Stimulated activated naive B cell treated with anti-CD40 and anti-IgM and Interleukin-4, amounts not matched to agents 10 μg/mL and 1 μg/mL and 100 μg/mL, for 72 hours (primary cell): Measurements from ENCODE around the gene MAPK12.

ENCODE experiments used
- ATAC-seq, 2 donors: fragments of 150-1000 bp; cut with Tn5 transposase; replicated peaks; 2 replicates each; pipeline ENCODE4 v1.10.0; 2021; ENCODE audit warnings: moderate library complexity in 1 of 2
- DNase-seq: peaks from one replicate; pipeline ENCODE4 v3.0.0; 2021
- H3K27ac Mint-ChIP-seq: one replicate; pipeline ENCODE4 v1.8.0; 2022; ENCODE audit warnings: mild to moderate bottlenecking, mixed read lengths
- H3K27me3 Mint-ChIP-seq, 2 donors: one replicate each; pipeline ENCODE4 v1.8.0; 2022; ENCODE audit warnings: mixed read lengths in 2 of 2
- H3K36me3 Mint-ChIP-seq, 2 donors: one replicate each; pipeline ENCODE4 v1.8.0; 2022; ENCODE audit warnings: mixed read lengths in 2 of 2, mild to moderate bottlenecking in 1 of 2
- H3K4me1 Mint-ChIP-seq, 2 donors: one replicate each; pipeline ENCODE4 v1.8.0; 2022; ENCODE audit warnings: mixed read lengths in 2 of 2, mild to moderate bottlenecking in 1 of 2
- H3K4me3 Mint-ChIP-seq, 2 donors: one replicate each; pipeline ENCODE4 v1.8.0; 2022; ENCODE audit warnings: mild to moderate bottlenecking in 2 of 2, mixed read lengths in 2 of 2, moderate library complexity in 1 of 2
- H3K9me3 Mint-ChIP-seq, 2 donors: one replicate each; pipeline ENCODE4 v1.8.0; 2022; ENCODE audit warnings: mixed read lengths in 2 of 2, mild to moderate bottlenecking in 1 of 2

The MAPK12 gene

DNA sequence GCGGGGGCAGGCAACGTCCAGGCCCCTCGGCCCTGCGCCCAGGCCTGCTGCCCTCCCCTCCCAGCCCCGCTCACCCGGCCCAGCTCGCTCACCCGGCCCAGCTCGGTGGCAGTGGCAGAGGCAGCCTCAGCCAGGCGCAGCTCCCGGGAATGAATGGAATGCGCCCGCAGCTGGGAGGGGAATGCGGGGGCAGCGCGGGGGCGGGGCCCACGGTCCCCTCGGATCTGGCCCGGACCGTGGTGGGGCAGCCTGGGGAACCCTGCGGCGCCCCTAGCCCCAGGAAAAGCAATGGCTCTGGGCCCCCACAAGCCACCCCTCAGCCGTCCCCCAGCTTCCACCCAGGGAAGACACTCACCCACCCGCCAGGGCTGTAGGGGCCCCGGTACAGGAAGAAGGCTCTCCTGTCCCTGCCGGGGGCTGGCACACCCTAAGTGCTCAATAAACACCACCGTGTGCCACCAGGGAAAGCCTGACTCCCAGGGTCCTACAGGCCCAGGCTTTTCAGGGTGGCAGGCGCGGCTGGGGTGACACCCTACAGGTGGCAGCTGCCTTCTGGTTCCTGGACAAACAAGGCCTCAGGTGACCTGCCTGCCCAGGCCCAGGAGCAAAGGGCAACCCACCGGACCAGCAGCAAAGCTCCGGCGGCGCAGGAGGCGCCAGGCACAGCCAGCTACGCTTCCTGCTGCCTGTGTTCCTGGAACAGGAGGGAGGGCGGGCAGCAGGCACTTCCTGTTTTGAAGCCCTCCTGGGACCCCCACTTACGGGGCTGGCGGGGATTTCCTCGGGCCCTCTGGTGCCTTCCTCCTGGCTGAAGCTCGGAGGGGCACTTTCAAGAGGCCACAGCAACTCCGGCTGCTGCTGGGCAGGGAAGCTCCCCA lies 32.2 kb upstream of the MAPK12 start:
- peak; percentile 48 for DNase-seq
- H3K36me3 Mint-ChIP-seq: peaks cover 0 to 2% of the 10 kb centered on the region in 2 donors

DNA sequence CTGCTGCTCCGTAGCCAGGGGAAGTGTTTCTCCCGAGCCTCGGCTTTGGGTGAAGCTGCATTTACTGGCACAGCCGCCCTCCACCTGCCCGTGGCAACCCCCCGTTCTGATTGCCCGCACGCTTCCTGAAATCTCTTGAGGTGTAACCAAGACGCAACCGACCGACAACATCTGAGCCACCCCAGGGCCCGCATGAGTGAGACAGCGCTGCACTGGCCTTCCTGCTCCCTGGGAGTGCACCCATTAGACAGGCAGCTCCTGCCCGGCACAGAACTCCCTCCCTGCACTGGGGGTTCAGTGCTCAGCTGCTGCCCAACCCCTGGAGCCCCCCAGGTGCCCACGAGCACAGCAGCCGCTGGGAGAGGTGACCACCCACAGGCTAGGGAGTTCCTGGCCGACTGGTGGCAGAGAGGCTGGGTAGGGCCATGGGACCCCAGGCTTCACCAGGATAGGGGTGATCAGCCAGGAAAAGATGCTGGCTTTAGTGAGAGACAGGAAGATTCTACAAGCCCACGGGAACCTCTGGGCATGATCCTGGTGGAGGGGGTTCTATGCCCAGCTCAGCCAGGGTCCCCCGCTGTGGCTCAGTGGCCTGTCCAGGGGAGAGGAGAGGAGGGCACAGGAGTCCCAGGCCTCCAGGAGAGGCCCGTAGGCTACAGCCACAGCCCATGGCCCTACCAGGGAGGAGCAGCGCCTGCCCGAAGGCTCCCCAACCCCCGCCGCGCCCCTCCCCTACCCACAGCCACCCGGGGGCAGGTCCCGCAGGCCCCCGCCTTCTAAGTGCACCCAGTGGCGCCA lies 31.4 kb upstream of the MAPK12 start:
- Mint-ChIP-seq H3K4me1 (peaks cover 29 to 56% of the 10 kb centered on the region in 2 donors), H3K27ac (peak overlapping the region; percentile 73), H3K4me3 (peak overlapping the region; percentile 67 to 80), H3K36me3 (peaks cover 0 to 7% of the 10 kb centered on the region in 2 donors), H3K27me3 (peaks cover 18 to 58% of the 10 kb centered on the region in 2 donors), H3K9me3 (no peaks in the 10 kb centered on the region)
- ATAC-seq (peak; percentile 74 to 75), DNase-seq (no peak)

More for the DNA sequence above, 32.2 kb upstream of the MAPK12 start:
- H3K27me3 Mint-ChIP-seq: peaks cover 23 to 59% of the 10 kb centered on the region in 2 donors
- H3K4me1 Mint-ChIP-seq: peaks cover 27 to 62% of the 10 kb centered on the region in 2 donors
- H3K27ac Mint-ChIP-seq: peak overlapping the region; percentile 37
- ATAC-seq: peak; percentile 49 to 50
- H3K9me3 Mint-ChIP-seq: no peaks in the 10 kb centered on the region
- H3K4me3 Mint-ChIP-seq: peak overlapping the region; percentile 46 to 59

DNA sequence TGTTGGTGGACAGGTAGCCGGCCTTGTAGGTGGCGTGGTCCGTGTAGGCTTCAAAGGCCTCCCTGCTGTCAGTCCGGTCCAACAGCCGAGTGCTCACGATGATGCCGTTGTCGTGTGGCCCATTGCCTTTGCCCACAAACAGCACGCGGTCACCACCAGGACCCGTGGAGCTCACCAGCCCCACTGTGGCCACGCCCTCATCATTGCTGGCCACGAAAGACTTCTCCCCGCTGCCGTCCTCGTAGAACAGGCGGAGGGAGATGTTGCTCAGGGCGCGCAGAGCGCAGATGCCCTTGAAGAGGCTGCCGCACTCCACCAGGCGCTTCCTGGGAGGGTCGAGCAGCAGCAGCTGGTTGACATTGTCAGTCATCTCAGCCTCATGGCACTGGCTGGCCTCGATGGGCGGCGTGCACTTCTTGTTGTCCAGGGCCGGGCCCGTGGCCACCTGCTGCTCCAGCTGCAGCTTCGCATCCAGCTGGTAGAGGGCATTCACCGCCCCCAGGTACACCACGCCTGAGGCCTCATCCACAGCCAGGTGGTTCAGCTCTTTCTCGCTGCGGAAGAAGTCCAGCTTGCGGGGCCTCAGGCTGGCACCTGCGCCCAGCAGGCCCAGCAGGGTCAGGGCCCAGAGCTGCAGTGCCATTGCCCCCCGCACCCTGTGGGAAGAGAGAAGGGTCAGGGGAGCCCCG lies 28.6 kb upstream of the MAPK12 start:
- H3K4me1 Mint-ChIP-seq: peaks cover 23 to 41% of the 10 kb centered on the region in 2 donors
- DNase-seq (no peak), ATAC-seq (no peak)
- no peak overlapping the region for H3K27ac Mint-ChIP-seq
- H3K27me3 Mint-ChIP-seq: peaks cover 12 to 42% of the 10 kb centered on the region in 2 donors
- H3K36me3 Mint-ChIP-seq: peaks cover 0 to 9% of the 10 kb centered on the region in 2 donors
- no peaks in the 10 kb centered on the region for H3K9me3 Mint-ChIP-seq
- no peak overlapping the region for H3K4me3 Mint-ChIP-seq

DNA sequence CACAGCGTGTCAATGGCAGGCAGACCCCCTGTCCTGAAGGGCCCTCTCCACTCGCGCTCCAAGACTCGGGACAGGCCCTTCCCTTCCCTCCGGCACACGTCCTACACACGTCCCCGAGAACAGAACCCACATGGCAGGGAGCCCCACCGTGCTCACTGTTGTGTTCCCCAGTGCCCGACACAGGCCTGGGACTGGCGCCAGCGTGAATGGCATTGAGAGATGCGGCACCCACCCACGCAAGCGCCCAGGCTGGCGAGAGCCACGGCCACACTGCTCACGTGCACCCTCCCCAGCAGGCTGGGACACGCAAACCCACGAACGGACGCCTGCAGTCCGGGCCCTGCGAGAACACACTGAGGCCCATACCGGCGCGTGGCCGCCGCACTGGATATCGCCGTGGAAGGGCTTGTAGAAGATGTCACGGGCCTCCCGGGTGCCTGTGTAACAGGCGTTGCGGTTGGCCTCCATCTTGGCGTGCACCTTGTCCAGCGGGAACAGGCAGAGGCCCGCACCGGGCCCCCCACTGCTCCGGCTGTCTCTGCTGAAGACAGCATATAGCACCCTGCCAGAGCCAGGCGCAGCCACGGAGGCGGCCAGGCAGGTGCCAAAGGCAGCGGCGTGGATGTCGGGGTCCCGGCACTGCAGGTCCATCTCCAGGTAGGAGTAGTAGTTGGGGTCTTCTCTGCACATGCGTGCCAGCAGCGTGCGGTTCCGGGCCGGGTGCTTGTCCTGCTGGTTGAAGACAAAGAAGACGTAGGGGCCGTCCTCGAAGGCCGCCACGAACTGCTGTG lies 27.9 kb upstream of the MAPK12 start:
- Mint-ChIP-seq H3K27ac (no peak overlapping the region), H3K9me3 (no peaks in the 10 kb centered on the region), H3K27me3 (peaks cover 12 to 42% of the 10 kb centered on the region in 2 donors), H3K4me3 (no peak overlapping the region), H3K36me3 (peaks cover 0 to 9% of the 10 kb centered on the region in 2 donors), H3K4me1 (peaks cover 21 to 37% of the 10 kb centered on the region in 2 donors)
- ATAC-seq: no peak
- no peak for DNase-seq

DNA sequence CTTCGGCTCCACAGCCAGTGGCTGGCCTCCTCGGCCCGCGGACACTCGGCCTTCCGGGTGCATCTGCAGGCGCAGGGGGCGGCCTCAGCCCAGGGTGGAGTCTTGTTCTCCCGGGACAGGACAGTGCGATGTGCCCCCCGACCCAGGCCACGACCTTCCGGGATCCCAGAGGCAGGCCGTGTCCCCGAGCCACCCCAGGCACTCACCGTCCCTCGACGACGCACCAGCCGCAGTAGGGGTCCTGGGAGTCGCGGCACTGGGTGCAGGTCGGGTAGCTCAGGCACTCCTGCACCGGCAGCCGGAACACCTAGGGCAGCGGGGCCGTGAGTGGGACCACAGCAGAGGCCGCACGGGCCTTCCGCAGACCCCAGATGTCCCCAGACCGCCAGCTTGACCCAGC lies 26.2 kb upstream of the MAPK12 start:
- H3K27ac Mint-ChIP-seq: no peak overlapping the region
- no peak overlapping the region for H3K4me3 Mint-ChIP-seq
- ATAC-seq: no peak
- no peaks in the 10 kb centered on the region for H3K9me3 Mint-ChIP-seq
- H3K4me1 Mint-ChIP-seq: peaks cover 15 to 24% of the 10 kb centered on the region in 2 donors
- peaks cover 0 to 9% of the 10 kb centered on the region in 2 donors for H3K36me3 Mint-ChIP-seq
- DNase-seq: no peak
- peaks cover 10 to 39% of the 10 kb centered on the region in 2 donors for H3K27me3 Mint-ChIP-seq

DNA sequence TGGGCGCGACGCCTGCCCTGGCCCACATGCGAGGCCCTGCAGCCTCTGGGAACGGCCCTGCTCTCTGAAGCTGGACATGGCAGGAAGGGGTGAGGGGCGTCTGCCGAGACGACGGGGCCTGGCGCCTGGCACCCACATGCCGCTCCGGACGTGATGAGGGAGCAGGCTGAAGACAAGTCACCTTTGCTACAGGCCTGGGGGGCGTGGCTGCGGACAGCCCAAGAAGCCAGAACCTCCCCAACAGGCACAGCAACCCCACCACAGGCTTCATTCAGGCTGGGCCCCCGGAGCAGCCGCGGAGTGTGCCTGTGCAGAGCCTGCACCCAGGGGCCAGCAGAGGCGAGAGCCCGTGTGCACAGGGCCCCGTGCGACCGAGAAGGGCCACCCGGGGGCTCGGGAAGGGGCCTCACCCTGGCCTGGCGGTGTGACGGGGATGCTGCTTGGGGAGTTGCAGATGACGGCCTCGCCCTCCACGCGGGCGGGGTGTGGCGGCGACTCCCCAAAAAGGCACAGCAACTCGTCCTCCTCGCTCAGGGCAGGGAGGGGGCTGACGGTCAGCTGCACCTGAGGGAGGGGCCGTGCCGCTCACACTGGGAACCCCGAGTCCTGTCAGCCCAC lies 25.3 kb upstream of the MAPK12 start:
- Mint-ChIP-seq H3K4me3 (no peak overlapping the region), H3K36me3 (peaks cover 0 to 13% of the 10 kb centered on the region in 2 donors), H3K27me3 (peaks cover 4 to 29% of the 10 kb centered on the region in 2 donors)

DNA sequence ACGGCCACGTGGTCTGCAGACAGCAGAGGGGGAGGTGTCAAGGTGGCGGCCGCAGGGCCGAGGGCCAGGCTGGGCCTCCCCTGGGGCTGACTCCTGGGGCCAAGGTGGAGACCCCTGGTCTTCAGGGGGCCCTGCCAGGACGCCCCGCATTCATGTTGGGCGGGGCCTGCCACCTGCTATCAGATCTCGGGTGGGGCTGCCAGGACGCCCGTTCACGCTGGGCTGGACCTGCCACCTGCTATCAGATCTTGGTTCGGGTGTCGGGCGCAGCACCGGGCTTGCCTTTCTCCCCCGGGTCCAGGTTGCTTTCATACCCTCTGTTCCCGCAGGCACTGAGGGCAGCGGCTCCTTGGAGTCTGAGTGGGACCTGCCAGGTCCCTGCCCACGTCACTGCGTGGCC lies 24.8 kb upstream of the MAPK12 start:
- peaks cover 0 to 15% of the 10 kb centered on the region in 2 donors for H3K36me3 Mint-ChIP-seq
- no peak overlapping the region for H3K27ac Mint-ChIP-seq
- H3K27me3 Mint-ChIP-seq: peaks cover 0 to 24% of the 10 kb centered on the region in 2 donors
- peaks cover 5 to 9% of the 10 kb centered on the region in 2 donors for H3K4me1 Mint-ChIP-seq
- no peaks in the 10 kb centered on the region for H3K9me3 Mint-ChIP-seq
- no peak for DNase-seq
- ATAC-seq: no peak
- H3K4me3 Mint-ChIP-seq: no peak overlapping the region

More for the DNA sequence above, 25.3 kb upstream of the MAPK12 start:
- Mint-ChIP-seq H3K9me3 (no peaks in the 10 kb centered on the region), H3K4me1 (peaks cover 9 to 14% of the 10 kb centered on the region in 2 donors), H3K27ac (no peak overlapping the region)
- DNase-seq: no peak
- no peak for ATAC-seq

DNA sequence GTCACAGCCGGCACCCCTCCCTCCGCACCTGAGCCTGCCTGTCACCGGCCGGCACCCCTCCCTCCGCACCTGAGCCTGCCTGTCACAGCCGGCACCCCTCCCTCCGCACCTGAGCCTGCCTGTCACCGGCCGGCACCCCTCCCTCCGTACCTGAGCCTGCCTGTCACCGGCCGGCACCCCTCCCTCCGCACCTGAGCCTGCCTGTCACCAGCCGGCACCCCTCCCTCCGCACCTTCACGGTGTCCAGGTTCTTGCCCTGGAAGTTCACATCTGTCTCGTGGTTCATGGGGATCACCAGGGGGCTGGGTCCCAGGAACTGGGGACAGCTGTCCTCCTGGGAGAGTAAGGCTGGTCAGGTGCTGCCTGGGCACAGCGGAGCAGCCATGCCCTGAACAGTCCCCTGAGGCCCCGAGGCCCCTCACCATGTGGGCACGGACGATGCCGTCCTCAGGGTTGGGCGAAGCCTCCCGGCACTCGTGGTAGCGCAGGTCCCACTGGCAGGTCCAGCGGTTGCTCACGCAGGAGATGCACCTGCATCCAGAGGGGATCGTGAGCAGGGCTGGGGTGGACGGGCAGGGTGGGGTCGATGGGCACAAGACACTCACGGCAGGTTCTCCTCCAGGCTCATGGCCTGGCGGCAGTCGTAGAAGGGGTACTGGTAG lies 24.2 kb upstream of the MAPK12 start:
- Mint-ChIP-seq H3K9me3 (no peaks in the 10 kb centered on the region), H3K27me3 (peaks cover 0 to 18% of the 10 kb centered on the region in 2 donors), H3K4me3 (no peak overlapping the region), H3K4me1 (peaks cover 2 to 3% of the 10 kb centered on the region in 2 donors), H3K27ac (no peak overlapping the region), H3K36me3 (peaks cover 3 to 20% of the 10 kb centered on the region in 2 donors)
- no peak for DNase-seq
- no peak for ATAC-seq

DNA sequence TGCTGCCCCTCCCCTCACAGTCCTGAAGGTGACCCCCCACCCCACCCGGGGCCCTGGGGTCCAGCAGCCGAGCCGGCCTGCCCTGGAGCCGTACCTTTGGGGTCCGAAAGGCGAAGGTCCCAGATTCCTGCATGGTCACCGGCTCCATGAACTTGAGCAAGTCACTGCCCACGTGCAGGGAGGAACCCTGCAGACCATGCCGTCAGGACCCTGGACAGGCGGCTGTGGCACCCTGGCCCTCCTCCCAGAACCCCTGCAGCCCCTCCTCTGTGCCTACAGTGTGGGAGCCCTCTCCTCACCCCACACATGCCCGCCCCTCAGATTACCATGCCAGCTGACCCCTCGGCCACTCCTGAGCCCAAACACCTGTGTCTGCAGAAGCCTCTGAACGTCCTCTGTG lies 23.0 kb upstream of the MAPK12 start:
- Mint-ChIP-seq H3K4me1 (peaks cover 0 to 2% of the 10 kb centered on the region in 2 donors), H3K36me3 (peaks cover 3 to 22% of the 10 kb centered on the region in 2 donors), H3K27ac (no peak overlapping the region)

DNA sequence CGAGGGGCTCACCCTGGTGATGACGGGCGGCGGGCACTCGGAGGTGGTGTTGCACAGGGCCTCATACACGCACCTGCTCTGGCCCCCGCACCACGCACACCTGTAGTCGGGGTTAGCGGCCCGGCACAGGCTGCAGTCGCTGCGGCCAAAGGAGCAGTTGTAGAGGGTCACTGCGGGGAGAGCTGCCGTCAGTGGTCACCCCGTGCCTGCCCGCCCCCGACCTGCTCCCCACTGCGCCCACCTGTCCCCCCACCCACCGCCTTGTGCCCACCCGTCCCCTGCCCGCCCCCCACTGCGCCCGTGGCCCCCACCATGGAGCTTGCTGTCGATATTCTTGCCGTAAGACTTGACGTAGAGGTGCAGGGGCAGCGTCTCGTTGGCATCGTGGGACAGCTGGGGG lies 22.3 kb upstream of the MAPK12 start:
- DNase-seq (no peak), ATAC-seq (no peak)
- peaks cover 3 to 23% of the 10 kb centered on the region in 2 donors for H3K36me3 Mint-ChIP-seq
- no peaks in the 10 kb centered on the region for H3K9me3 Mint-ChIP-seq
- H3K4me3 Mint-ChIP-seq: no peak overlapping the region
- peaks cover 0 to 9% of the 10 kb centered on the region in 2 donors for H3K27me3 Mint-ChIP-seq
- H3K27ac Mint-ChIP-seq: no peak overlapping the region
- peaks cover 0 to 2% of the 10 kb centered on the region in 2 donors for H3K4me1 Mint-ChIP-seq

More for the DNA sequence above, 23.0 kb upstream of the MAPK12 start:
- DNase-seq: no peak
- no peak overlapping the region for H3K4me3 Mint-ChIP-seq
- peaks cover 0 to 15% of the 10 kb centered on the region in 2 donors for H3K27me3 Mint-ChIP-seq
- no peak for ATAC-seq
- H3K9me3 Mint-ChIP-seq: no peaks in the 10 kb centered on the region

DNA sequence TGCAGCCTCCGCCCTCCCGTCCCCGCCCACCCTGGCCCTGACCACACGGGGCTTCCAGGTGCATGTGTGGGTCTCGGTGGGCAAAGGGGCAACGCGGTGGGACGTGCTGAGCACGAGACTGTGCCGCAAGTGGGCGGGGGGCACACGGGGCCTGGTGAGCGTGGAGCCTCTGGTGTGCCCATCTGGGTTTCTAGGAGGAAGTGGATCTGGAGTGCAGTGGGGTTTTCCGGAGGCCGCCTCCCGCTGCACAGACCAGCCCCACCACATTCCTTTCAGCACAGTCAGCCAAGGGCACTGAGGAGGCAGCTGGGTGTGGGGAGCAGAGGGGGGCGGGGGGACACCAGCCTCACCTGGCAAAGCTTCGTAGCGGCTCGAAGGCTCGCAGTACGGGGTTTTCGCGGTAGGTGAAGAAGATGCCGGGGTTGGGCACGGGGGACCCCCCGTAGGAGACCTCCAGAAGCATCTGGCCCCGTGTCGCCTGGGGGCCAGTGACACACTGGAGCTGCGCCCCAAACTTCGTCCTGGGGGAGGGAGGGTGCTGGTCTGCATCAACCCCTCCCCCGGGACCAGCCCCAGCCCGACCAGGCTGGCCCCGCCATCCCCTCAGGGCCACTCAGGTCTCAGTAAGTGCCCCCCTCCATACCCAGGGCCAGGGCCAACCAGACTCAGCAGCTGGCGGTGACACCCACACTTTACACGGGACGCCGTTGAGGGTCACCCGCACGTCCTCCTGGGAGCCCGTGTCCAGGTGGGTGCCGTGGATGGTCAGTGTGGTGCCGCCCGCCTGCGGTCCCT lies 21.1 kb upstream of the MAPK12 start:
- ATAC-seq (no peak), DNase-seq (no peak)
- Mint-ChIP-seq H3K36me3 (peaks cover 3 to 21% of the 10 kb centered on the region in 2 donors), H3K27ac (peak overlapping the region; percentile 31), H3K27me3 (no peaks in the 10 kb centered on the region), H3K4me3 (no peak overlapping the region), H3K4me1 (no peaks in the 10 kb centered on the region), H3K9me3 (no peaks in the 10 kb centered on the region)

DNA sequence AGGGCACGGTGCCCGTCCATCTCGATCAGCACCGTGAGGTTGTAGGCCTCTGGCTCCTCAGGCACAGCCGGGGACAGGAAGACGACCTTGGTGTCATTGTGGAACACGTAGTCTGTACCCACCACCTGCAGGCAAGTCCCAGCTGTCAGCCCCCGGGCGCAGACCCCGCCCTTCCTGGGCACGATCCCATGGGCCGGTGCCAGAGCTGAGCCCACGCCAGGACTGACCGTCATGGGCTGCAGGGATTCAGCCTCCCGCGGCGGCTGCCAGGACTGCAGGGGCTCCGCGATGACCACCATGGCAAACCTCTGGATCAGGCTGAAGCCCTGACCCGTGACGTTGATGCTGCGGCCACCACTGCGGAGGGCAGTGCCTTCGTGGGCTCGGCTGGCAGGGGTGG lies 20.5 kb upstream of the MAPK12 start:
- H3K27ac Mint-ChIP-seq: no peak overlapping the region
- no peak for ATAC-seq
- no peak for DNase-seq
- H3K4me1 Mint-ChIP-seq: no peaks in the 10 kb centered on the region
- peaks cover 3 to 23% of the 10 kb centered on the region in 2 donors for H3K36me3 Mint-ChIP-seq
- no peaks in the 10 kb centered on the region for H3K27me3 Mint-ChIP-seq
- H3K9me3 Mint-ChIP-seq: no peaks in the 10 kb centered on the region
- H3K4me3 Mint-ChIP-seq: no peak overlapping the region
